ENCODE results near the gene FHIP1B.
"Not testable (repeated sequence)": the region's sequence is repeated elsewhere in the genome, so short reads cannot be mapped to it uniquely, and the experiment has no call there.

The FHIP1B gene

GRCh38 chr11:6234387-6235107 is at the start of gene FHIP1B:
FHIP1B (minus strand) TSS chr11:6234636; CDS start chr11:6224516, 10,120 bp downstream.
- peak; percentile 100 for DNase-seq (ENCODE audit: low read depth)

GRCh38 chr11:6283453-6284023 is 49.1 kb upstream of the FHIP1B start:
- DNase-seq (ENCODE audit: low read depth), result no peak

DNA sequence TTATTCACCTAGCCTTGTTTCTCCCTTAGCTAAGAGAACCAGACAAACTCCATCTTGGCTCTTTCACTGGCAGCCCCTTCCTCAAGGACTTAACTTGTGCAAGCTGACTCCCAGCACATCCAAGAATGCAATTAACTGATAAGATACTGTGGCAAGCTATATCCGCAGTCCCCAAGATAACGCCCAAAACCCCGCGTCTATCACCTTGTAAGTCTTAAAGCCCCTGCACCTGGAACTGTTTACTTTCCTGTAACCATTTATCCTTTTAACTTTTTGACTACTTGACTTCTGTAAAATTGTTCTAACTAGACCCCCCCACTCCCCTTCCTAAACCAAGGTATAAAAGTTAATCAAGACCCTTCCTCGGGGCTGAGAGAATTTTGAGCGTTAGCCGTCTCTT is 46.4 kb upstream of the FHIP1B start:
- DNase-seq (ENCODE audit: low read depth), result not testable (repeated sequence)

DNA sequence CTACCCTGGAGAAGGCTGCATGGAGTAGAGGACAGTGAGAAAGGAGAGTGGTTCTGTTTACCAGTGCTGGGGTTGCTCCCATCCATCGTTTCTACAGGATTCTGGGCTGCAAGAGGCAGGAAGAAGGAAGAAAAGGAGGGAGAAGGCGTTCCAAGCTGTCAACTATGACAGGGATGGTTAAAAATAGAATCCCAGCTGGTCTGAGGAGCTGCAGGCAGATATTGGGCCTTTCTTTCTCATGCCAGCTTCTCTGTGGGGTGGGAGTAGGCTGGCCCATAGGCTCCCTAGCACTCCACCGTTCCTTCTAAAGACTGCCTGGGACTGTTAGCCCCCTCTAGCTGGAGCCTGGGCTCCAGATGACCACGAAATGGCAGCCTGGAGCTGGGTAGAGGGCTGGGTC is 38.8 kb upstream of the FHIP1B start:
- DNase-seq (ENCODE audit: low read depth), result no peak

DNA sequence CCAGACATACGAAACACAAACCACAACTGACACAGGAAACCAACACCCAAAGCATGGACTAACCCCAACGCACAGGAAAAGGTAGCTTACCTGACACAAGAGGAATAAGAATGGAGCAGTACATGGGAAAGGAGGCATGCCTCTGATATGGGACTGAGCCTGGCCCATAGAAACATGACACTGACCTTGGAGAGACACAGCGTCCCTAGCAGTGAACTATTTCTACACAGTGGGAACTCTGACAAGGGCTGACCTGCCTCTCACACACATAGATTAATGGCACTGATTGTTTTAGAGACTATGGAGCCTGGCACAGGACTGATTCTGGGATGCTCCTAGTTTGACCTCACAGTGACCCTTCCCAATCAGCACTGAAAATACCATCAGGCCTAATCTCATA is 37.2 kb upstream of the FHIP1B start:
- no peak for DNase-seq (ENCODE audit: low read depth)

DNA sequence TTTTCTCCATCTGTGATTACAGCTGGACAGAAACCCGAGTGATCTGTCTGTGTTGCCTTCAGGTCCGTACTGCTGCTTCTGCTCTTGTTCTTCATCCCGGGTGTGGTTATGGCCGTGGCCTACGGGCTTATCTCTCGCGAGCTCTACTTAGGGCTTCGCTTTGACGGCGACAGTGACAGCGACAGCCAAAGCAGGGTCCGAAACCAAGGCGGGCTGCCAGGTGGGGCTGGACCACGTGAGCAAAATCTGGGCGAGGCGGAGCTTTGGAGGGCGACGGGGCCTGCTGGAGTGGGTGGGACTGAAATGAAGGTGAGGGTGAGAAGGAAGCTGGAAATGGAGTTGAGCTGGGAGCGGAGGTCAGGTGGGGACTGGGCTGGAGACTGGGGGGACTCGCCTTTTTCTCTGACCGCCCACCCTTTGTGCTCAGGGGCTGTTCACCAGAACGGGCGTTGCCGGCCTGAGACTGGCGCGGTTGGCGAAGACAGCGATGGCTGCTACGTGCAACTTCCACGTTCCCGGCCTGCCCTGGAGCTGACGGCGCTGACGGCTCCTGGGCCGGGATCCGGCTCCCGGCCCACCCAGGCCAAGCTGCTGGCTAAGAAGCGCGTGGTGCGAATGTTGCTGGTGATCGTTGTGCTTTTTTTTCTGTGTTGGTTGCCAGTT is 36.3 kb upstream of the FHIP1B start:
- DNase-seq (ENCODE audit: low read depth), result no peak

GRCh38 chr11:6269994-6270393 is 35.6 kb upstream of the FHIP1B start:
- DNase-seq (ENCODE audit: low read depth), result no peak

- DNase-seq (ENCODE audit: low read depth), result no peak
Observed at GRCh38 chr11:6268820-6269219, 34.4 kb upstream of the FHIP1B start.

DNA sequence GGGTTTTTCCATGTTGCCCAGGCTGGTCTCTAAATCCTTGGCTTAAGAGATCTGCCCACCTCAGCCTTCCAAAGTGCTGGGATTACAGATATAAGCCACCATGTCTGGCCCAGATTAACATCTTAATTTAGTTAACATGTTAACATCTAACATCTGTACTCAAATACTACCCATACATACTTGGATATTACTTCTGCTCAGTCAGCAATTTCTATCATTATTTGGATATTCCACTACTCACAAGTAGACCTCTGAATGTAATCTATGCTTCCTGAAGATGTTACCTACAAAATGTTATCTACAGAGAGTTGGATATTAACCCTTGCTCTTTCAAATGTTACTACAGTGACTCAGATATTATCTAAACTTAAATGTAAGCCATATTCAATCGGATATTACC is 29.2 kb upstream of the FHIP1B start:
- DNase-seq (ENCODE audit: low read depth), result no peak

DNA sequence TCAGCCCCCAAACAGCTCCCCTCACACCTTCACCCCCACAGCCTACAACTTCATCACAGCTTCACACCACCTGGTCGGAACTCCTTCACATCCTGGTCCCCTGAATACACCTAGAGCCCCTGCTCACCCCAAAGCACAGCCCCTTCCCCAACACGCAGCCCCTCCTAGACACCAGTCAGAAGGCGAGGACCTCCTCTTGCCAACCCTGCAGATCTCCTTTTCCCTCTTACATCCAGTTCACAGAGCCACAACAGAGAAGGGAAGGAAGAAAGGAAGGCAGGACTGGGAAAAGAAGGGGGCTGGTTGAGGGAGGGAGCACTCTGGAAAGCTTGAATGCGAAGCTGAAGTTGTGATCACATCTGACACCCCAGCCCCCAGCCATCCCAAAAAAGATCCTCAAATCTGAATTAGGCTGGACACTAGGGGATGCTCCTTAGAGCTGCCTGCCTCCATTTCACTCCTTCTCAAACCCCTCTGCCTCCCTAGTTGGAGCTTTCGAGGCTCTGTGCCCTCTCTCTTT is 25.8 kb upstream of the FHIP1B start:
- DNase-seq (ENCODE audit: low read depth), result no peak

DNA sequence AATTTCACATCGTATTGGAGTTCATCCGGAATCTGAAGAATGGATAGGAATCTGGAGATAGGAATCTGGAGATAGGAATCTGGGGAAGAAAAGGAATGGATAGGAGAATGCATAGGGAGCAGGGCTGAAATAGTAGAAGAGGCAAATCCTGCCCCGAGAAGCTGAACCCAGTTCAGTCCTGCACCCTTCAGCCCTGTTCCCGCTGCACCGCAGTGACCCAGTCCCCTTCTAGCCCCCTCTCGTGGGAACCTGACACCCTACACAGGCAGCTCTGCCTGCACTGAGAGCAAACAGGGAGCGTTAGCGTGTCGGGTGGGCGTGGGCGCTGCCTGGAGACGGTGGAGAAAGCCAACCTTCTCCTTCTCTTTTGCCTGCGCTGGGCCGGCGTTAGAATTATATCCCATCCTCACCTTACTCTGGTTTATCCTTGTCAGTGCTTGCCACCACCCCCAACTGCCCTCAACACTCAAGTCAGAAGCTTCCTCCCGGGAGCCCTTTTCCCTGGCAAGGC is 24.2 kb upstream of the FHIP1B start:
- DNase-seq (ENCODE audit: low read depth), result no peak

DNA sequence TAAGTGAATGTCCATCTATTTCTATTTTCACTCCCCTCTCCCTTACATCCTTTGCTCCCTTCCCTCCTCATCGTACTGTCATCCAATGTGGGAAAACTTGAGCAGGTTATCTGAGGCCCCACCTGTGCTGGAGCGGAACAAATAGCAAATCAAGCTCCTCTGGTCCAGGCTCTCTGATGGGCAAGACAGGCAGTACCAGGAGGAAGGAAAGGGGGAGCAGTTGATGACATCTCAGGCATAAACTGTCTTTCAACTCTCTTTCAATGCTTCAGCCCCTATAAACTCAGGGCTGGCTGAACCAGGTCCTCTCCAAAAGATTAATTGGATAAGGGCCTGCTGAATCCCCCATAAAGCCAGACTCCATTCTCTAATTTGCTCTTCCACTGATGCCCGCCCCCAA is 23.7 kb upstream of the FHIP1B start:
- no peak for DNase-seq (ENCODE audit: low read depth)

GRCh38 chr11:6253197-6253596 is 18.8 kb upstream of the FHIP1B start:
- DNase-seq (ENCODE audit: low read depth), result no peak

- DNase-seq (ENCODE audit: low read depth), result no peak
Observed at GRCh38 chr11:6251990-6252473, 17.6 kb upstream of the FHIP1B start.

- DNase-seq (ENCODE audit: low read depth), result no peak
Observed at GRCh38 chr11:6251120-6251733, 16.8 kb upstream of the FHIP1B start.

GRCh38 chr11:6249770-6250555 is 15.5 kb upstream of the FHIP1B start:
- no peak for DNase-seq (ENCODE audit: low read depth)

GRCh38 chr11:6248897-6249296 is 14.5 kb upstream of the FHIP1B start:
- DNase-seq (ENCODE audit: low read depth), result not testable (repeated sequence)

GRCh38 chr11:6248248-6248647 is 13.8 kb upstream of the FHIP1B start:
- no peak for DNase-seq (ENCODE audit: low read depth)

DNA sequence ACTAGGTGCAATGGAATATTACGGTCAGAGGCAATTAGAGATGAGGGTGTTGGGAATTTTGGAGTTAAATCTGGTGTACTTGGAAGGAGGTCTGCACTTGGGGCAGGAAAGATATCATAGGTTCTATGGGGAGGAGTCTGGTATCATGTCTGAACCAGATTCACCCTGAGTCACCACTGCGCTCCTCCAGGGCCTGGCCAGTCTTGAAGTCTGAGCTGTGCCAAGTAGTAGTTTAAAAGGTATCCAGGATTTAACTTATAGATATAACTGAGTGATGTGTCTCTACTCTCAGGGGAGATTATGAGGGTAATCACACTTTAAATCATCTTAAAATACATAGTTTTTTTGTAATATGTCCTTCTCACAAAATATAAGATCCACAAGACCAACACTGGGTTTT is 11.1 kb upstream of the FHIP1B start:
- no peak for DNase-seq (ENCODE audit: low read depth)

DNA sequence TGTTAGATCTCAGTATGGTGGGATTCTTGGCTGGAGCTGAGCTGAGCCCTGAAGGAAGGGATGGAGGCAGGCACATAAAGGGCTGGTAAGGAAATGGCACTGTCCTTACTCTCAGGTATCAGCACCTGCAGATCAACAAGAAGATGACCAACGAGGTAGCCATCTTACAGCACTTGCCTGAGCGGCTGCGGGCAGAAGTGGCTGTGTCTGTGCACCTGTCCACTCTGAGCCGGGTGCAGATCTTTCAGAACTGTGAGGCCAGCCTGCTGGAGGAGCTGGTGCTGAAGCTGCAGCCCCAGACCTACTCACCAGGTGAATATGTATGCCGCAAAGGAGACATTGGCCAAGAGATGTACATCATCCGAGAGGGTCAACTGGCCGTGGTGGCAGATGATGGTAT is 6.9 kb upstream of the FHIP1B start:
- DNase-seq (ENCODE audit: low read depth), result no peak

DNA sequence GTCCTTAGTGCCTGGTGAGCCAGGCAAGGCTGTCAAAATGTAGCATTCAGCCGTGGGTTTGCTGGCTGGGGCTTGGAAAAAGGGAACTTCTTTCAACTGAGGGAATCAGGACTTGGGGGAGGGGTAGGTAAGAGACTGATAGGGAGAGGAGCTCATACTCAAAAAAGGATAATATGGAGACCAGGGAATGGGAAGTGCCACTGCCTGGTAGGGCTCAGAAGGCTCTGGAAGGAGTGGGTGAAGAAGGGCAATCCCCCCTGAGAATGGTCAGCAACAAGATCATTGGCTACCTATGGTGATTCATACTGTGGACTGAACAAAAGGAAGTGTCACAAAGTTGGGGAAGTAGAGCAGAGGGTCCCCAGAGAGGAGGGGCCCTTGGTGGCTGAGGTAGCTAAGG is 6.3 kb upstream of the FHIP1B start:
- no peak for DNase-seq (ENCODE audit: low read depth)

DNA sequence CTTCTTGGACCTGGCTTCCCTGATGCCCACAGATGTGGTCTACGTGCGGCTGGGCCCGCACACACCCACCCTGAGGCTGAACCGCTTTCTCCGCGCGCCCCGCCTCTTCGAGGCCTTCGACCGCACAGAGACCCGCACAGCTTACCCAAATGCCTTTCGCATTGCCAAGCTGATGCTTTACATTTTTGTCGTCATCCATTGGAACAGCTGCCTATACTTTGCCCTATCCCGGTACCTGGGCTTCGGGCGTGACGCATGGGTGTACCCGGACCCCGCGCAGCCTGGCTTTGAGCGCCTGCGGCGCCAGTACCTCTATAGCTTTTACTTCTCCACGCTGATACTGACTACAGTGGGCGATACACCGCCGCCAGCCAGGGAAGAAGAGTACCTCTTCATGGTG is 5.7 kb upstream of the FHIP1B start:
- no peak for DNase-seq (ENCODE audit: low read depth)

All from GM04504 (cell line).